ENCODE measurements around the gene MX1.

DNA sequence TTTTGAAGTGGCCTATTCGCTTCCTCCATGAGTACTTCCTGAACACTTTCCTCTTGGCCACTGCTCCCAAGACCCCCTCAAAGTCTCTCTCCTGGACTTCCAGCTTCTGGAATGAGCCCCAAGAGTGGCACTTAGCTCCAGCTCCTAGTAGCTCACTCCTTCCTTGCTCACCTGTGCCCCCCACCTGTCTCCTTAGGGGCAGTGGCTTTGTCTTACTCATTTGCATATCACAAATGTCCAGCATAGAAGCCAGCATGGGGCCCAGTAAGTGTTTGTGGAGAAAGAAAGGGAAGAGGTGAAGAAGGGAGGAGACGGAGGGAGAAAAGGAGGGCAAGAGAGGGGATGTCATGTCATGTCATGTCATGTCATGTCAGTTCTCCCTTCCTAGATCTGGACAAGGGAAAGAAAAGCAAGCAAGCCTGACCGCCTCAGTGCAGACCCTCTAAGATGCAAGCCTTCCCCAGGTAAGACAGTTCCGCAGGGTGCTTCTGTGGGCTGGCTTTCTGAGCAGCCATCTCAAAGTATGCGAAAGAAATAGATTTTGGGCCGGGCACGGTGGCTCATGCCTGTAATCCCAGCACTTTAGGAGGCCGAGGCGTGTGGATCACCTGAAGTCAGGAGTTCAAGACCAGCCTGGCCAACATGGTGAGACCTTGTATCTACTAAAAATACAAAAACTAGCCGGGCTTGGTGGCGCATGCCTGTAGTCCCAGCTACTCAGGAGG lies 6.9 kb upstream of the MX1 start:
- TF ChIP-seq, protein P1, sequence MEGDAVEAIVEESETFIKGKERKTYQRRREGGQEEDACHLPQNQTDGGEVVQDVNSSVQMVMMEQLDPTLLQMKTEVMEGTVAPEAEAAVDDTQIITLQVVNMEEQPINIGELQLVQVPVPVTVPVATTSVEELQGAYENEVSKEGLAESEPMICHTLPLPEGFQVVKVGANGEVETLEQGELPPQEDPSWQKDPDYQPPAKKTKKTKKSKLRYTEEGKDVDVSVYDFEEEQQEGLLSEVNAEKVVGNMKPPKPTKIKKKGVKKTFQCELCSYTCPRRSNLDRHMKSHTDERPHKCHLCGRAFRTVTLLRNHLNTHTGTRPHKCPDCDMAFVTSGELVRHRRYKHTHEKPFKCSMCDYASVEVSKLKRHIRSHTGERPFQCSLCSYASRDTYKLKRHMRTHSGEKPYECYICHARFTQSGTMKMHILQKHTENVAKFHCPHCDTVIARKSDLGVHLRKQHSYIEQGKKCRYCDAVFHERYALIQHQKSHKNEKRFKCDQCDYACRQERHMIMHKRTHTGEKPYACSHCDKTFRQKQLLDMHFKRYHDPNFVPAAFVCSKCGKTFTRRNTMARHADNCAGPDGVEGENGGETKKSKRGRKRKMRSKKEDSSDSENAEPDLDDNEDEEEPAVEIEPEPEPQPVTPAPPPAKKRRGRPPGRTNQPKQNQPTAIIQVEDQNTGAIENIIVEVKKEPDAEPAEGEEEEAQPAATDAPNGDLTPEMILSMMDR (conservative IDR thresholded peaks at IDR 0.05; ENCODE audit: low read depth, low read length), result no peak
- TF ChIP-seq EZH2 (IDR thresholded peaks at IDR 0.05; ENCODE audit: borderline replicate concordance, low read depth, low read length, poor library complexity, severe bottlenecking), result no peak
